Smooth muscle cell (in vitro differentiated cells): ENCODE results near the gene HCCS. TPM values are rescaled to one million over a fixed set of nuclear protein-coding genes. Genes with fewer than 3 reads are reported as not detected.
"Not testable (repeated sequence)": the region's sequence is repeated elsewhere in the genome, so short reads cannot be mapped to it uniquely, and the experiment has no call there.

Experiments
- DNase-seq: peaks from one replicate; lab custom pipeline; 2025; ENCODE audit not compliant: unreplicated experiment; lab: John Stamatoyannopoulos, UW
- H2AFZ ChIP-seq: fragments of 200-600 bp; sonication (generic); 2 replicates; pipeline ENCODE4 v1.6.0; 2016; ENCODE audit warnings: antibody characterized with exemption, low read depth, mild to moderate bottlenecking
- H3F3A ChIP-seq: fragments of 200-600 bp; sonication (generic); 2 replicates; pipeline ENCODE4 v1.6.0; 2017; ENCODE audit warnings: antibody characterized with exemption, low read depth
- H3K27ac ChIP-seq: fragments of 200-600 bp; sonication (generic); 2 replicates; pipeline ENCODE4 v1.5.1; 2016; ENCODE audit warnings: low read depth, mild to moderate bottlenecking
- H3K27me3 ChIP-seq: fragments of 200-600 bp; sonication (generic); 2 replicates; pipeline ENCODE4 v1.6.1; 2016; ENCODE audit warnings: low read depth, mild to moderate bottlenecking
- H3K36me3 ChIP-seq: fragments of 200-600 bp; sonication (generic); 2 replicates; pipeline ENCODE4 v1.5.1; 2016; ENCODE audit warnings: low read depth
- H3K4me1 ChIP-seq: fragments of 200-600 bp; sonication (generic); 2 replicates; pipeline ENCODE4 v1.5.1; 2016; ENCODE audit warnings: low read depth
- H3K4me2 ChIP-seq: fragments of 200-600 bp; sonication (generic); 2 replicates; pipeline ENCODE4 v1.6.0; 2016; ENCODE audit warnings: mild to moderate bottlenecking
- H3K4me3 ChIP-seq: fragments of 200-600 bp; sonication (generic); 2 replicates; pipeline ENCODE4 v1.5.1; 2016; ENCODE audit warnings: mild to moderate bottlenecking
- H3K79me2 ChIP-seq: fragments of 200-600 bp; sonication (generic); 2 replicates; pipeline ENCODE4 v1.6.0; 2016; ENCODE audit warnings: low read depth, mild to moderate bottlenecking
- H3K9ac ChIP-seq: fragments of 200-600 bp; sonication (generic); 2 replicates; pipeline ENCODE4 v1.6.0; 2016; ENCODE audit warnings: low read depth
- H3K9me3 ChIP-seq: fragments of 200-600 bp; sonication (generic); replicated peaks from 2 replicates; pipeline ENCODE4 v1.5.1; 2016; ENCODE audit warnings: low read depth
- H4K20me1 ChIP-seq: fragments of 200-600 bp; sonication (generic); 2 replicates; pipeline ENCODE4 v1.6.0; 2016; ENCODE audit warnings: low read depth
- WGBS: methylation state at CpG from one replicate; pipeline ENCODE4 v1.1.7; 2016; ENCODE audit warnings: low lambda C conversion rate; 5-methylcytosine and 5-hydroxymethylcytosine counted together
- polyA plus RNA-seq: library from polyadenylated mRNA; unstranded; fragments of >200 nt; fragmentation: Nextera tagmentation; extraction: Ambion mirVana; gene quantifications from 2 replicates; pipeline ENCODE4 v1.2.1, GENCODE V29; 2016
- total RNA-seq: library from RNA; depleted of rRNA; stranded (reverse); fragments of >200 nt; gene quantifications from 2 replicates; pipeline ENCODE4 v1.2.3, GENCODE V29; 2014
- TF ChIP-seq, protein P1 (sequence below): fragments of 200-600 bp; sonication (generic); IDR thresholded peaks from 2 replicates; pipeline ENCODE4 v1.5.1; 2017; ENCODE audit warnings: borderline replicate concordance, mild to moderate bottlenecking, antibody characterized with exemption; ENCODE audit not compliant: insufficient read depth, poor library complexity, severe bottlenecking

The HCCS gene
- total and polyA plus RNA-seq, 2 experiments from 2014 or later, result 25.8 to 27.3 TPM

DNA sequence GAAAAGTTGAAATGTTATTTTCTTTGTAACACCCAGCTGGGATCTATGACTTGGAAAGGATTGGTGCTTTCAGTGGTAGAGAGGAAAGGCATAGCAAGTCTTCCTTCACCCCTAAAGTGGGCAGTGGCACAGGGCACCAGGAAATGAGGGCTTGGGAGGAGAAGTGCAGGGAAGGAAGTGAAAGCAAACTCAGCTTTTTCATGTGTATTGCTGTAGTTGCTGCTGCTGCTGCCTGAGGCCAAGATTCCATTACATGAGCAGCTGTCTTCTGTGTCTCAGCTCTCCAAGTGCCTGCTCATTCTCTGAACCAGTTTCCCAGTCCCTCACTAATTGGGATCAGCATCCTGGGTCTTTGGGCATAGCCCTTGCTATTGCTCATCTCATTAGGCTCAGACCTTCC is 2.6 kb downstream of the HCCS start:
- Histone ChIP-seq H3K79me2 (peaks cover 7% of the 10 kb centered on the region), H3K4me3 (no peak overlapping the region), H3K4me1 (no peaks in the 10 kb centered on the region), H3F3A (no peaks in the 10 kb centered on the region), H4K20me1 (no peaks in the 10 kb centered on the region), H3K9ac (no peak overlapping the region), H3K36me3 (peaks cover 10% of the 10 kb centered on the region), H2AFZ (no peak overlapping the region), H3K9me3 (no peaks in the 10 kb centered on the region), H3K4me2 (no peak overlapping the region), H3K27me3 (no peaks in the 10 kb centered on the region), H3K27ac (no peak overlapping the region)
- TF ChIP-seq, protein P1, sequence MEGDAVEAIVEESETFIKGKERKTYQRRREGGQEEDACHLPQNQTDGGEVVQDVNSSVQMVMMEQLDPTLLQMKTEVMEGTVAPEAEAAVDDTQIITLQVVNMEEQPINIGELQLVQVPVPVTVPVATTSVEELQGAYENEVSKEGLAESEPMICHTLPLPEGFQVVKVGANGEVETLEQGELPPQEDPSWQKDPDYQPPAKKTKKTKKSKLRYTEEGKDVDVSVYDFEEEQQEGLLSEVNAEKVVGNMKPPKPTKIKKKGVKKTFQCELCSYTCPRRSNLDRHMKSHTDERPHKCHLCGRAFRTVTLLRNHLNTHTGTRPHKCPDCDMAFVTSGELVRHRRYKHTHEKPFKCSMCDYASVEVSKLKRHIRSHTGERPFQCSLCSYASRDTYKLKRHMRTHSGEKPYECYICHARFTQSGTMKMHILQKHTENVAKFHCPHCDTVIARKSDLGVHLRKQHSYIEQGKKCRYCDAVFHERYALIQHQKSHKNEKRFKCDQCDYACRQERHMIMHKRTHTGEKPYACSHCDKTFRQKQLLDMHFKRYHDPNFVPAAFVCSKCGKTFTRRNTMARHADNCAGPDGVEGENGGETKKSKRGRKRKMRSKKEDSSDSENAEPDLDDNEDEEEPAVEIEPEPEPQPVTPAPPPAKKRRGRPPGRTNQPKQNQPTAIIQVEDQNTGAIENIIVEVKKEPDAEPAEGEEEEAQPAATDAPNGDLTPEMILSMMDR, result no peak
- no peak for DNase-seq

GRCh38 chrX:11117745-11118144 is 6.6 kb downstream of the HCCS start:
- TF ChIP-seq, protein P1, result no peak
- Histone ChIP-seq H3K4me3 (no peak overlapping the region), H2AFZ (no peak overlapping the region), H4K20me1 (no peaks in the 10 kb centered on the region), H3K9me3 (no peaks in the 10 kb centered on the region), H3K79me2 (no peaks in the 10 kb centered on the region), H3K4me2 (no peak overlapping the region), H3K27me3 (no peaks in the 10 kb centered on the region), H3K27ac (no peak overlapping the region), H3K36me3 (peaks cover 12% of the 10 kb centered on the region), H3K9ac (no peak overlapping the region), H3K4me1 (no peaks in the 10 kb centered on the region), H3F3A (no peaks in the 10 kb centered on the region)
- WGBS, result 82% methylated on average over 3 of the region's 3 CpGs
- no peak for DNase-seq

- WGBS, result 75% methylated on average over 8 of the region's 8 CpGs
- H3K36me3 ChIP-seq, result peaks cover 12% of the 10 kb centered on the region
- H3K9me3 ChIP-seq, result no peaks in the 10 kb centered on the region
- no peak for DNase-seq
- no peaks in the 10 kb centered on the region for H3K79me2 ChIP-seq
- H4K20me1 ChIP-seq, result no peaks in the 10 kb centered on the region
- H3K4me2 ChIP-seq, result no peak overlapping the region
- H3F3A ChIP-seq, result no peaks in the 10 kb centered on the region
- no peak overlapping the region for H3K4me3 ChIP-seq
- TF ChIP-seq, protein P1, result no peak
- H3K9ac ChIP-seq, result no peak overlapping the region
- H2AFZ ChIP-seq, result no peak overlapping the region
- H3K27ac ChIP-seq, result no peak overlapping the region
- no peaks in the 10 kb centered on the region for H3K4me1 ChIP-seq
- no peaks in the 10 kb centered on the region for H3K27me3 ChIP-seq
Observed at GRCh38 chrX:11119313-11119943, 8.3 kb downstream of the HCCS start.

DNA sequence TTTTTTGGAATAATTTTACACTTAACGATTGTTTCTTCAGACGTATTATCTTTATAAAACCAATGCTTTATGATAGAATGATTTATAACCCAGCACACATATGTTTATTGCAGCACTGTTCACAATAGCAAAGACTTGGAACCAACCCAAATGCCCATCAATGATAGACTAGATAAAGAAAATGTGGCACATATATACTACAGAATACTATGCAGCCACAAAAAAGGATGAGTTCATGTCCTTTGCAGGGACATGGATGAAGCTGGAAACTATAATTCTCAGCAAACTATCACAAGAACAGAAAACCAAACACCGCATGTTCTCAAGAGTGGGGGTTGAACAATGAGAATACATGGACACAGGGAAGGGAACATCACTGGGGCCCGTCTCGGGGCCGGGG is 12.0 kb downstream of the HCCS start:
- DNase-seq, H3K36me3 ChIP-seq, H3K79me2 ChIP-seq, H4K20me1 ChIP-seq, H3K27ac ChIP-seq, H3K9ac ChIP-seq, H3K4me1 ChIP-seq, H3K4me2 ChIP-seq, H3K4me3 ChIP-seq, H3K9me3 ChIP-seq, H3K27me3 ChIP-seq, H3F3A ChIP-seq, H2AFZ ChIP-seq: not testable (repeated sequence)
- 94% methylated on average over 5 of the region's 6 CpGs for WGBS
